ENCODE measurements around the gene MAP4K4. TPM values are rescaled to one million over a fixed set of nuclear protein-coding genes. Genes with fewer than 3 reads are reported as not detected.

Gene MAP4K4
- total and polyA plus RNA-seq, 8 donors: 9.6 to 71.6 (median 23.8) TPM

- Histone ChIP-seq H3K9me3 (peaks cover 0 to 10% (median 9%) of the 10 kb centered on the region in 4 donors), H3K4me1 (no peaks in the 10 kb centered on the region), H3K4me3 (no peak overlapping the region), H3K27me3 (no peaks in the 10 kb centered on the region), H3K27ac (no peak overlapping the region), H3K36me3 (peaks cover 0 to 11% (median 0%) of the 10 kb centered on the region in 4 donors)
- no peak for TF ChIP-seq EP300 (IDR thresholded peaks at IDR 0.05)
- TF ChIP-seq POLR2AphosphoS5 (IDR thresholded peaks at IDR 0.05): no peak
- no peak for TF ChIP-seq CTCF (IDR thresholded peaks at IDR 0.05)
- no peak for TF ChIP-seq POLR2A (IDR thresholded peaks at IDR 0.05)
- intact Hi-C loops (cut with DNase I; ENCODE audit: low total_unique reads): no loop called here
- DNase-seq: no peak
- WGBS, 5 donors: 64 to 92% (median 80%) methylated on average over 9 of the region's 9 CpGs
Measured at GRCh38 chr2:101900375-101900774, 202.9 kb downstream of the MAP4K4 start.

- Histone ChIP-seq H3K9me3 (peaks cover 5 to 18% (median 17%) of the 10 kb centered on the region in 4 donors), H3K4me1 (no peaks in the 10 kb centered on the region), H3K27ac (no peak overlapping the region), H3K4me3 (no peak overlapping the region), H3K36me3 (peaks cover 0 to 6% (median 0%) of the 10 kb centered on the region in 4 donors), H3K27me3 (no peaks in the 10 kb centered on the region)
- 87 to 98% (median 94%) methylated on average over 2 of the region's 2 CpGs for WGBS, 5 donors
- TF ChIP-seq POLR2A (IDR thresholded peaks at IDR 0.05) (no peak), CTCF (IDR thresholded peaks at IDR 0.05) (no peak), EP300 (IDR thresholded peaks at IDR 0.05) (no peak), POLR2AphosphoS5 (IDR thresholded peaks at IDR 0.05) (no peak)
- no peak for DNase-seq
- intact Hi-C loops (cut with DNase I; ENCODE audit: low total_unique reads): no loop called here
Measured at GRCh38 chr2:101901241-101901640, 203.7 kb downstream of the MAP4K4 start.

- Histone ChIP-seq H3K27me3 (no peaks in the 10 kb centered on the region), H3K4me3 (no peak overlapping the region), H3K4me1 (no peaks in the 10 kb centered on the region), H3K9me3 (peaks cover 5 to 28% (median 22%) of the 10 kb centered on the region in 4 donors), H3K27ac (no peak overlapping the region), H3K36me3 (peaks cover 0 to under 1% (median 0%) of the 10 kb centered on the region in 4 donors)
- TF ChIP-seq EP300 (IDR thresholded peaks at IDR 0.05) (no peak), POLR2A (IDR thresholded peaks at IDR 0.05) (no peak), POLR2AphosphoS5 (IDR thresholded peaks at IDR 0.05) (no peak), CTCF (IDR thresholded peaks at IDR 0.05) (no peak)
- no peak for DNase-seq
- 92 to 100% (median 95%) methylated on average over 2 of the region's 2 CpGs for WGBS, 5 donors
- intact Hi-C loops (cut with DNase I; ENCODE audit: low total_unique reads): no loop called here
Measured at GRCh38 chr2:101902169-101902568, 204.7 kb downstream of the MAP4K4 start.

GRCh38 chr2:101904916-101905315 lies 207.4 kb downstream of the MAP4K4 start:
- TF ChIP-seq POLR2AphosphoS5 (IDR thresholded peaks at IDR 0.05) (no peak), CTCF (IDR thresholded peaks at IDR 0.05) (no peak), POLR2A (IDR thresholded peaks at IDR 0.05) (no peak), EP300 (IDR thresholded peaks at IDR 0.05) (no peak)
- no peaks in the 10 kb centered on the region for H3K4me1 ChIP-seq
- H3K4me3 ChIP-seq: no peak overlapping the region
- no peaks in the 10 kb centered on the region for H3K27me3 ChIP-seq
- DNase-seq: no peak
- peaks cover 5 to 46% (median 31%) of the 10 kb centered on the region in 4 donors for H3K9me3 ChIP-seq
- H3K27ac ChIP-seq: no peak overlapping the region
- WGBS, 5 donors: 84 to 97% (median 91%) methylated on average over 1 of the region's 1 CpG
- H3K36me3 ChIP-seq: no peaks in the 10 kb centered on the region
- intact Hi-C loops (cut with DNase I; ENCODE audit: low total_unique reads): no loop called here

All from stomach (tissue), 9 donors.